Gastrocnemius medialis (tissue), 4 donors: ENCODE data around the gene WNT9B.

Experiments used
- CTCF ChIP-seq, 5 experiments: fragments of 450-650 bp in 3 of 5; fragments of 200-600 bp in 2 of 5; sonication (generic) in 2 of 5; IDR thresholded peaks in 4 of 5; conservative IDR thresholded peaks in 1 of 5; 1 replicate in 4 of 5; 2 replicates in 1 of 5; pipeline ENCODE4 v1.5.1; 2016 to 2019; ENCODE audit warnings: antibody characterized with exemption in 5 of 5, mild to moderate bottlenecking in 3 of 5, moderate library complexity in 3 of 5
- POLR2A ChIP-seq, 2 donors: fragments of 450-650 bp; IDR thresholded peaks; one replicate each; pipeline ENCODE4 v1.6.1; 2017; ENCODE audit warnings: antibody characterized with exemption in 2 of 2, mild to moderate bottlenecking in 2 of 2, moderate library complexity in 2 of 2

DNA sequence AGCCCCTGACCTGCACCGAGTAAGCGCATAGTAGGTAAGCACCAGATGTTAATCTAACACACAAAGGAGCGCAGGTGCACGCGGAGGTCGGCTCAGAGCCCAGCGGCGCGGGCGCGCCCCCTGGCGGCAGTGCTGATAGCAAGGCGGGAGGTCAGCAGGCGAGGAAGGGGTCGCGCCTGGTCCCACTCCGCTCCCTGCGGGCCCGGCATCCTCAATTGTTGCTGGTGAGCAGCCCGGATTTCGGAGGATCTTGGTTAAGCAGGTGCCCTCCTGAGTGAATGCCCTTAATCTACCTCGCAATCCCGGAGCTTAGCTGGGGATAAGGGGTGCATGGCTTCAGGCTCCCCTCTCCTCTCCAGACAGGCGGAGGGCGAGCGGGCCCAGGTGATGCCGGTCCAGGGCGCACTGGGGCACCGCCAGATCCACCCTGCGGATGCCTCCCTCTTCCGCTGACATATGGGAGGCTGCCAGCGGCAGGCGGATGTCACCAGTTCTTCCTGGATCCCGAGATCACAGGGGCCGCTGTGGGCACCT lies 28.9 kb upstream of the WNT9B start:
- TF ChIP-seq POLR2A (IDR thresholded peaks at IDR 0.05), result no peak
- TF ChIP-seq CTCF (IDR thresholded peaks at IDR 0.05 in 4 of 5, conservative IDR thresholded peaks at IDR 0.05 in 1 of 5), result peak; percentile 21 to 72 (median 66)
